Measurements from ENCODE around the gene UCMA. TPM values are rescaled to one million over a fixed set of nuclear protein-coding genes. Genes with fewer than 3 reads are reported as not detected.

Gene UCMA
- total RNA-seq, 1 donor from 2014 or later = not detected

GRCh38 chr10:13233358-13233757 lies 816 bp downstream of the UCMA start:
- DNase-seq (ENCODE audit: low read depth) = no peak

GRCh38 chr10:13231808-13232207 lies 2.4 kb downstream of the UCMA start:
- DNase-seq (ENCODE audit: low read depth) = no peak

- DNase-seq (ENCODE audit: low read depth) = no peak
These were observed 3.0 kb downstream of the UCMA start for GRCh38 chr10:13231190-13231589.

GRCh38 chr10:13227031-13227430 lies 7.1 kb downstream of the UCMA start:
- DNase-seq (ENCODE audit: low read depth) = no peak

GRCh38 chr10:13225601-13226000 lies 8.6 kb downstream of the UCMA start:
- no peak for DNase-seq (ENCODE audit: low read depth)

- DNase-seq (ENCODE audit: low read depth) = no peak
These were observed 9.8 kb downstream of the UCMA start for GRCh38 chr10:13224210-13224995.

- no peak for DNase-seq (ENCODE audit: low read depth)
These were observed 10.9 kb downstream of the UCMA start for GRCh38 chr10:13223241-13223640.

GRCh38 chr10:13222566-13222965 lies 11.6 kb downstream of the UCMA start:
- no peak for DNase-seq (ENCODE audit: low read depth)

- no peak for DNase-seq (ENCODE audit: low read depth)
These were observed 12.0 kb downstream of the UCMA start for GRCh38 chr10:13222151-13222550.

- no peak for DNase-seq (ENCODE audit: low read depth)
These were observed 12.6 kb downstream of the UCMA start for GRCh38 chr10:13221572-13221971.

GRCh38 chr10:13219685-13220670 lies 14.2 kb downstream of the UCMA start:
- peak; percentile 60 for DNase-seq (ENCODE audit: low read depth)

- no peak for DNase-seq (ENCODE audit: low read depth)
These were observed 15.3 kb downstream of the UCMA start for GRCh38 chr10:13218878-13219277.

GRCh38 chr10:13213163-13213562 lies 21.0 kb downstream of the UCMA start:
- DNase-seq (ENCODE audit: low read depth) = no peak

- DNase-seq (ENCODE audit: low read depth) = peak; percentile 59
These were observed 27.4 kb downstream of the UCMA start for GRCh38 chr10:13206546-13207443.

GRCh38 chr10:13206091-13206490 lies 28.1 kb downstream of the UCMA start:
- no peak for DNase-seq (ENCODE audit: low read depth)

GRCh38 chr10:13201132-13201531 lies 33.0 kb downstream of the UCMA start:
- DNase-seq (ENCODE audit: low read depth) = no peak

GRCh38 chr10:13195016-13195415 lies 39.2 kb downstream of the UCMA start:
- DNase-seq (ENCODE audit: low read depth) = no peak

GRCh38 chr10:13193637-13194036 lies 40.5 kb downstream of the UCMA start:
- DNase-seq (ENCODE audit: low read depth) = no peak

- DNase-seq (ENCODE audit: low read depth) = no peak
These were observed 42.8 kb downstream of the UCMA start for GRCh38 chr10:13191362-13191761.

- DNase-seq (ENCODE audit: low read depth) = no peak
These were observed 43.4 kb downstream of the UCMA start for GRCh38 chr10:13190816-13191215.

- DNase-seq (ENCODE audit: low read depth) = no peak
These were observed 44.2 kb downstream of the UCMA start for GRCh38 chr10:13189961-13190360.

GRCh38 chr10:13188593-13188992 lies 45.6 kb downstream of the UCMA start:
- DNase-seq (ENCODE audit: low read depth) = no peak

All from renal cortical epithelial cell (primary cell).